Right lobe of liver (tissue), 4 donors: ENCODE results near the gene MAN2B2.

ENCODE experiments used
- POLR2A ChIP-seq: fragments of 450-650 bp; IDR thresholded peaks from one replicate; pipeline ENCODE4 v1.6.1; 2017; ENCODE audit warnings: antibody characterized with exemption, mild to moderate bottlenecking
- TF ChIP-seq, protein P1 (sequence below), 4 donors: fragments of 200-600 bp in 3 of 4; fragments of 450-650 bp in 1 of 4; IDR thresholded peaks; one replicate each; pipeline versions ENCODE4 v1.5.1 to v1.8.0; 2016 to 2022; ENCODE audit warnings: antibody characterized with exemption in 4 of 4, mild to moderate bottlenecking in 2 of 4
- donor health status: DM: no; HTN: no; CAD: no.
- donor health status: DM: no; HTN: no; CAD: no.
- donor health status: DM: no; HTN: yes; CAD: no.

- TF ChIP-seq, protein P1, sequence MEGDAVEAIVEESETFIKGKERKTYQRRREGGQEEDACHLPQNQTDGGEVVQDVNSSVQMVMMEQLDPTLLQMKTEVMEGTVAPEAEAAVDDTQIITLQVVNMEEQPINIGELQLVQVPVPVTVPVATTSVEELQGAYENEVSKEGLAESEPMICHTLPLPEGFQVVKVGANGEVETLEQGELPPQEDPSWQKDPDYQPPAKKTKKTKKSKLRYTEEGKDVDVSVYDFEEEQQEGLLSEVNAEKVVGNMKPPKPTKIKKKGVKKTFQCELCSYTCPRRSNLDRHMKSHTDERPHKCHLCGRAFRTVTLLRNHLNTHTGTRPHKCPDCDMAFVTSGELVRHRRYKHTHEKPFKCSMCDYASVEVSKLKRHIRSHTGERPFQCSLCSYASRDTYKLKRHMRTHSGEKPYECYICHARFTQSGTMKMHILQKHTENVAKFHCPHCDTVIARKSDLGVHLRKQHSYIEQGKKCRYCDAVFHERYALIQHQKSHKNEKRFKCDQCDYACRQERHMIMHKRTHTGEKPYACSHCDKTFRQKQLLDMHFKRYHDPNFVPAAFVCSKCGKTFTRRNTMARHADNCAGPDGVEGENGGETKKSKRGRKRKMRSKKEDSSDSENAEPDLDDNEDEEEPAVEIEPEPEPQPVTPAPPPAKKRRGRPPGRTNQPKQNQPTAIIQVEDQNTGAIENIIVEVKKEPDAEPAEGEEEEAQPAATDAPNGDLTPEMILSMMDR (IDR thresholded peaks at IDR 0.05), result no peak
- TF ChIP-seq POLR2A, result no peak
These were observed 34.6 kb downstream of the MAN2B2 start for GRCh38 chr4:6609415-6610079.
